HG03520 (cell line): ENCODE results near the gene LIN28B.
"Not testable (repeated sequence)": the region's sequence is repeated elsewhere in the genome, so short reads cannot be mapped to it uniquely, and the experiment has no call there.

Experiments used
- ATAC-seq: cut with Tn5 transposase; IDR thresholded peaks from one replicate; pipeline ENCODE4 v1.9.1; 2021; ENCODE audit warnings: mild to moderate bottlenecking, moderate library complexity; ENCODE audit not compliant: unreplicated experiment

LIN28B gene, protein sequence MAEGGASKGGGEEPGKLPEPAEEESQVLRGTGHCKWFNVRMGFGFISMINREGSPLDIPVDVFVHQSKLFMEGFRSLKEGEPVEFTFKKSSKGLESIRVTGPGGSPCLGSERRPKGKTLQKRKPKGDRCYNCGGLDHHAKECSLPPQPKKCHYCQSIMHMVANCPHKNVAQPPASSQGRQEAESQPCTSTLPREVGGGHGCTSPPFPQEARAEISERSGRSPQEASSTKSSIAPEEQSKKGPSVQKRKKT

DNA sequence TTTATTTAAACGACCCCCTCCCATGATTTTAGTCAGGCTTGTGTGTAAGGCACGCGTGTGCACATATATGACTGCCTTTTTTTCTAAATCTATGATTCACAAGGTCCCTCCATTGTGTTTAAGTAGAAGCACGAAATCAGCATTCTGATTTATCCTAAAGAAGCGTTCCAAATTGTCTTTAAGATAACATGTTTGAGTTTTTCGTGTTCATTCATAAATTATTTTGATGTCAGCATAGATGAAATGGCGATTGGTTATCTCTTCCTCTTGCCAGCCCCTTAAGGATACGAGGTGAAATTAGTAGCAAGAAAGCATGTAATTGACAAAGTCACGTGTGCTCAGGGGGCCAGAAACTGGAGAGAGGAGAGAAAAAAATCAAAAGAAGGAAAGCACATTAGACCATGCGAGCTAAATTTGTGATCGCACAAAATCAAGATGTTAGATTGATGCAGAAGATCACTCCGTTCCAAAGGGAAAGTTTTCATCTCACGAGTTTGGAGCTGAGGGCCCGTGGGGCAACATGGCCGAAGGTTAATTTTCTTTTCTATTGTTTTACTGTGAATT lies at the start of gene LIN28B:
Gene LIN28B (plus strand): TSS at position 377 of the 564 bp plus-strand sequence. CDS start 144 bp downstream, at position 521.
- ATAC-seq: no peak

DNA sequence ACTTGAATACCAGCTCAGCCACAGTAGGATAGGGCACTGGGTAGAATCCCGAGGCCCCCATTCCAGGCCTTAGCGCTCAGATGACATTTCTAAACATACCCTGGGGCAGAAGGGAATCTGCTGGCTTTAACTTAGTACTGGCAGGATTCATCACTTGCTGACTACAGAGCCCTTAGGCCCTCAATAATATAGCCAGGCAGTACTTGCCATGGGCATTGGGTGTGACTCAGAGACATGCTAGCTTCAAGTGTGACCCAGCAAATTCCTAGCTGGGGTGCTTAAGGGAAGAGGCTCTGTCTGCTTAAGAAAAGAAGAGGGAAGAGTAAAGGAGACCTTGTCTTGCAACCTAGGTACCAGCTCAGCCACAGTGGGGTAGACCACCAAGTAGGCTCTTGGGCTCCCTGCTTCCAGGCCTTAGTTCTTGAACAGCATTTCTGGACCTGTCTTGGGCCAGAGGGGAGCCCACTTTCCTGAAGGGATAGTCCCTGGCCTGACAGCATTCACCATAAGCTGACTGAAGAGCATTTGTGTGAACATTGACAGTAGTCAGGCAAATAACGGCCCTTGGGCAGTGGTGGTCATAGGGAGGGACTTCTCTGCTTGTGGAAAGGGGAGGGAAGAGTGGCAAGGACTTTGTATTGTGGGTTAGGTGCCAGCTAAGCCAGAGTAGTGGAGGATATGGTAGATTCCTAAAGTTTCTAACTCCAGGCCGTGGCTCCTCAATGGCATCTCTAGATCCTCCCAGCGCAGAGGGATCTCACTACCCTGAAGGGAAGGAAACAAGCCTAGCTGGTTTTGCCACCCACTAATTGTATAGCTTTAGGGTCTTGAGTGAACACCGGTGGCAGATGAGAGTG lies 48.6 kb upstream of the LIN28B start:
- no peak for ATAC-seq

DNA sequence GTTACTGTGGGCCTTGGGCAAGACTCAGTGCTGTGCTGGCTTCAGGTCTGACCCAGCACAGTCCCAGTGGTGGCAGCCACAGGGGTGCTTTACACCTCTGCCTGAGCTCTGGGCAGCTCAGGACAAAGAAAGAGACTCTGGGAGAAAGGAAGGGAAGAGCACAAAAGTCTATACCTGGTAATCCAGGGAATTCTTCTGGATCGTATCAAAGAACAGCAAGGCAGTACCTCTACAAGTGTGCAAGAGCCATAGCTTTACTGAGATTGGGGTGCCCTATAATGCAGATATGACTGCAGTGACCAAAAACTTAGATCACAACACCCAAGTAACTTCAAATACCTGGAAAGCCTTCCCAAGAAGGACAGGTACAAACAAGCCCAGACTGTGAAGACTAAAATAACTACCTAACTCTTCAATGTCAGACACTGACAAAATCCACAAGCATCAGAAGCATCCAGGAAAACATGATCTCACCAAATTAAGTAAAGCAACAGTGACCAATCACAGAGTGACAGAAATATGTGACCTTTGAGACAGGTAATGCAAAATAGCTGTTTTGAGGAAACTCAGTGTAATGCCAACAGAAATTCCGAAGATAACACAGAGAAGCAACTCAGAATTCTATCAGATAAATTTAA lies 47.9 kb upstream of the LIN28B start:
- no peak for ATAC-seq

DNA sequence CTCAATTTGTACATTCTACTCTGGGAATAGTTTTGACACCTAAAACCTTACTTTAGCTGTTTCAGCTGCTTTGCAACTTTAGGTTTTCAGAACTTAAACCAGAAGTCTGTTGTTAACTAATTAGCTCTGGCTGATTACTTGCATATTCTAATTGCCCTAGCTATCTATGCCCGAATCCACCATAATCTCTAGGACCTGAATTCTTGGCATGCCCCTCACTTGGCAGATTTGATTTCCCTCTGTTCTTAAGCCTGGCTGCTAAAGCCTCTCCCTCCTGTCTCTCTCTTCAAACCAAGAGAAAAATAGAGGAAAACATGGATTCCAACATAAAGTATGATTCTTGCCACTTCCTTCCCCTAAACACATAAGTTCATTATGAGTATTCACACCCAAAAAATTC lies 35.0 kb upstream of the LIN28B start:
- ATAC-seq: no peak

DNA sequence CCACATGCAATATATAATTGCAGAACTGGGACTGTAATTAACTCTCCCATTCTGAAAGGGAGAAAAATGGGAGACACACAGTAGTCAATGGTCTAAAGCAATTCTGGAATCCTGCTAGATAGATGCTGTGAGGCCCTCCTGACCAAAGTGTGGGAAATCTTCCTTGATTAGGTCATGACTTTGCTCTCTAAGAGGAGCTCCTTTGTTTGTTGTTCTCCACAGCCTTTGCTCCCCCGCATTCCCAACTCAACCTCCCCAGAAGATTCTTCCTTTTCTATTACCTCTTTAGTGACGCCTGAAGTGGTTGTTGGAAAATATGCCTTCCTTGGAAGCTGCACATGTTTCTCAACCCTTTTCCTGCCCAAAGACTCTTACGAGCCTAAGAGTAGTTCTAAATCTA lies 28.8 kb upstream of the LIN28B start:
- ATAC-seq: no peak

DNA sequence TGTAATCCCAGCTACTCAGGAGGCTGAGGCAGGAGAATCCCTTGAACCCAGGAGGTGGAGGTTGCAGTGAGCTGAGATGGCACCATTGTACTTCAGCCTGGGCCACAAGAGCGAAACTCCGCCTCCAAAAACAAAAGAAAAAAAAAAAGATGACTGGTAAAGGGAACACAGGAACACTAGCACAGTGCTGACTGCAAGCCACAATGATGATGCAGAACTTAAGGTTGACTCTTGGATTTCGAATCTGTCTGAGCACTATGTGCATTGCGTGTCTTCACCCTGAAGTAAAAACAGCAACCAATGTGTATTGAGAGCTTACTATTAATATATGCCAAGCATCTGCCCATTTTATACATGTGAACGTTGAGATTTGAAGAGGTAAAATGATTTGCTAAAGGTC lies 27.6 kb upstream of the LIN28B start:
- no peak for ATAC-seq

DNA sequence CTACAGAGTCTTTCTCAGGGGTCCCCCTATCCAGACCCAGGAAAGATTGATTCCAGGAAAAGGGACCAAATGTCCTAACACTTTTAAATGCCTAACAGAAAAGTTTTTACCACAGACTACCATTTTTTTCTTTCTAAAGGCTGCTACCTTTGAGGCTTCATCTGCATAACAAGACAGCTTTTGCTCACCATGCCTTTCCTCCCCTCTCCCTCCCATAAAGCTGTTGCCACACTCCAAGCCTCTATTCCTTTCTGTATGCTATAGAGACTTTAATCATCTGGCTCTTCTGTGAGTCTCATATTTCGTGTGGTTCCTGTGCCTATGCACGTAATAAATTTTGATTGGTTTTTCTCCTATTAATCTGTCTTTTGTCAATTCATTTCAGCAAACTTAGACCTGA lies 26.0 kb upstream of the LIN28B start:
- no peak for ATAC-seq

- ATAC-seq: no peak
Measured at GRCh38 chr6:104936766-104937535, 20.0 kb upstream of the LIN28B start.

DNA sequence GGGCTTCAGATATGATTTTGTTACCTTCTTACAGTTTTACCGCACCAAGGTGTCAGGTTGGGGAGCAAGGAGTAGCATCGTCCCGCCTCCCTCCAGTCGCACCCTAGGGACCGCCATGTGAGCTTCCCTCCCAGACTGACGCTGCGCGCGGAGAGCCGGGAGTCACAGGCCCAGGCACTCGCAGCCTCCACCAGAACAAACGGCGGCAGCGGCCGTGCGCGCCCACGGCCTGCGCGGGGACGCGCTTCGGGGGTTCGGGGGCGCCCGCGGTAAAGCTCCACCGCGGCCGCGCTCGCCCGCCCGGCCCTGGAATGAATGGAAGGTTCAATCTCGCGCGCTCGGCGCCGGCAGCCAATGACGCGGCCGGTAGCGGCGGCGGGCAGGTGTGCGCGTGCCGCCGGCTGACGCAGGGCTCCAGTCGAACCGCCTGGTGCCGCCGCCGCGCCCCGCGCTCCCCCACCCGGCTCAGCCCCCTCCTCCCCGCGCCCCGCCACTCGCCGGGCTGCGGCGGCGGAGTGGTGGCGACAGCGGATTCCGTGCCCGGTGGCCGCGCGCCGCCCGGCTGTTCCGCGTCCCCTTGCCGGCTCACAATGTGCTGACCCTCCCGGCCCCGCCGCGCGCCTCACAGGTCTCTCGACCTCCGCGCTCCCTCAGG lies 16.5 kb upstream of the LIN28B start:
- no peak for ATAC-seq

- ATAC-seq: peak; percentile 67
Measured at GRCh38 chr6:104940893-104941728, 15.8 kb upstream of the LIN28B start.

GRCh38 chr6:104941729-104942091 lies 15.2 kb upstream of the LIN28B start:
- ATAC-seq: no peak

- ATAC-seq: no peak
Measured at GRCh38 chr6:104943781-104944180, 13.1 kb upstream of the LIN28B start.

GRCh38 chr6:104949206-104949605 lies 7.7 kb upstream of the LIN28B start:
- no peak for ATAC-seq

- ATAC-seq: no peak
Measured at GRCh38 chr6:104951677-104952076, 5.2 kb upstream of the LIN28B start.

DNA sequence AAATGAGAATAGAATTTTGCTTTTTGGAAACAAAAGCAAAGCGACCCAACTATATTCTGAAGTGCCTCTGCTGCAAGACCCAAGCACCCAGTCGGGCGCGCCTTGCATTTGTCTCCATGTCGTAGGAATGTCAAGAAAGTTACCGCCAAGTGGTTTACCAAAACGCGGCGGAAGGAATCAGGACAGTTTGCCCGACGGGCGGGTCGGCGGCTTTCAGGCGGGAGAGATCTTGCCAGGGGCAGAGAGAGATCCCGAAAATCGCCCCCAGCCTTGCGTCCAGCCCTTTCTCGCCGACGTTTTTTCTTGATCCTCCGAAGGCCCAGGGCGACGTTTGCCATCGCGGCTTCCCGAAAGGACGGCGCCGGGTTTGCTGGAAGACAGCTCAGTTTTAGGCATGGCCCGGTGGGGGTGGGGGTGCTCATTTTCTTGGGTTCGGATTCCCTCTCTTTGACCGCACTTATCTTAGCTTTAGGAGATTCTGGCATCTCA lies 4.0 kb upstream of the LIN28B start:
- no peak for ATAC-seq

DNA sequence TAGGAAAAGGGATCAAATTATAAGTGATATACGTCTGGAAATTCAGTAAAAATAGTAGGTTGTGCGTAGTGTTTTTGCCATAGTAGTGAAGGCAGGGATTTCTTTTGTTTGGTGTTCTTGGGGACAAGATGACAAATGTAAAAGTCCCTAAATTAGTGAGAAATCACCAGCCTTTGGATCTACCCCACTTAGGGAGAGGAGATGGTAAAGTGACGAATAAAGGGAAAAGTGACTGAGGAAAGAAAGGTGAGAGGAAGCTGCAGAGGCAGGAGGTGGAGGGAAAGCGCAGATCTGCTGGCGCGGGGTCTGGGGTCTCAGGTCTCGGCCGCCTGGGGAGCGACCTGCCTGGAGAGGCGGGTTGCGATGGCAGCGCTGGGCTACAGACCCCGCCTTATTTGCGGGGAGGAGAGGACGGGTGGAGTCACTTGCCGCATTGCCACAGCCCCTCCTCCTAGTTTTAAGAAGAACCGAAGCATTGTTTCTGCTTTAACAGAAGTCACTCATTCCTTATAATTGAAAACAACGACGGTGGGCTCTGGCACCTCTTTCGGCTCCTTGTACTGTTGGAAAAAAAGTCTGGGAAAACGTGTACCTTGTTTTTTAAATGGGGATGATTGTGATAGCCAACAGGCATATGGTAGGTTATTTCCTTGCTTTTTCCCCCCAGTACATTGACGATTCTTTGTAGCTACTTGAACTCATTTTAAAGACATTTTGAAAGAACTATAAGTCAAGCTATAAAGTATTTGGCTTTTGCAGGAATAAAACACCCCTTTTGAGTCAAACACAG lies 3.3 kb upstream of the LIN28B start:
- not testable (repeated sequence) for ATAC-seq

DNA sequence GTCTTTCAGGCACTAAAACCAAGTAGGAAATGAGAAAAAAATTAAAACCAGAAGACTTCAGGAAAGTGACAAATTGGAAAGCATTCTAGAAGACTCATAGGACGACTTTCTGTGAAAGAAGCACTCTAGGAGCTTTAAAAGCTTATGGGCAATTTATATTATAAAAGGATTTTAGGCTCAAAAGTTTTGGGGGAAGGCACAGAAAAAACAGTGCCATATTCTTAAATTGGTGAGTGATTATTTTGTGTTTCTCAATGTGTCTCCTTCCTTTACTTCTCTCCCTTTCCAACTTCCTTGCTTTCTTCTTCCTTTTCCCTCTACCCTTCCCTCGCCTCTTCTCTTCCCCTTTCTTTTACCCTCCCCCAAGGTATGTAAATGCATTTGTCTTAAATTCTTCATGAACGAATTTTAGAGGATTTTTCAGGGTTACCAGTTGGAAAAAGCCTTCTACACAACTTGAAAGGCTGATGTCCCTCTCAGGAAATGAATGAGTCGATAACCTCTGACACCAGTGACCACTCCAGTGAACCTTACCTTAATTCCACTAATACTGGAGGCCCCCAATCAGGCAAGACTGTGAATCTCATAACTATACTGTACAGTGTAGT lies 2.6 kb upstream of the LIN28B start:
- no peak for ATAC-seq

DNA sequence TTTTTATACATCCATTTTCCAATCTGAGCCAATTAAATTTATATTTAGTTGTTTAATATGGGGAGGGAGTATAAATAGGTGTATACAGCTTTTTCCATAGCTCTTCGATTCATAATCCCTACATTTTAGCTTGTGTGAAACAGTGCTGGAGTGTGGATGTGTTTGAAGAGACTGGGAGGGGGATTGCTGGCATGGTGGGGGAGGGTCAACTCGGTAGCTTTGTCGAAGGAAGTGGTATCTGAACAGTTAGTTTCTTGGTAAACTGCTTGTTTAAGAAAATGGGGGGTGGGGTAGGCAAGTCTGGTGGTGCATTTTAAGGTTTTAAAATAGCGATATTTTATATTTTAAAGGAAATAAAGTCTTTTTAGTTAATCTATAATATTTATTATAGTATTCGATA lies 1.4 kb upstream of the LIN28B start:
- ATAC-seq: no peak
